Aorta (tissue), 5 donors: Measurements from ENCODE around the gene CC2D1A. TPM values are rescaled to one million over a fixed set of nuclear protein-coding genes. Genes with fewer than 3 reads are reported as not detected.

ENCODE experiments used
- ATAC-seq: fragments of 200-7000 bp; cut with Tn5 transposase; one replicate; pipeline ENCODE4 v1.9.1; 2022; ENCODE audit warnings: moderate library complexity; ENCODE audit not compliant: low FRiP score
- DNase-seq, 2 donors: peaks; one replicate each; pipeline ENCODE4 v3.0.0-alpha.2; 2020
- H3K27ac ChIP-seq, 2 donors: one replicate each; pipeline ENCODE4 v1.5.1; 2013; ENCODE audit warnings: low read length in 2 of 2, mild to moderate bottlenecking in 2 of 2, moderate library complexity in 2 of 2, control low read depth in 1 of 2, inconsistent platforms in 1 of 2, low read depth in 1 of 2
- H3K27me3 ChIP-seq, 2 donors: one replicate each; pipeline ENCODE4 v1.6.1; 2013; ENCODE audit warnings: control low read depth in 1 of 2, low read length in 1 of 2, mild to moderate bottlenecking in 1 of 2, moderate library complexity in 1 of 2; ENCODE audit not compliant: insufficient read depth in 2 of 2, control insufficient read depth in 1 of 2
- H3K36me3 ChIP-seq, 2 donors: one replicate each; pipeline ENCODE4 v1.6.1; 2013; ENCODE audit warnings: control low read depth in 1 of 2, low read length in 1 of 2, mild to moderate bottlenecking in 1 of 2; ENCODE audit not compliant: insufficient read depth in 2 of 2, control insufficient read depth in 1 of 2
- H3K4me1 ChIP-seq, 2 donors: one replicate each; pipeline ENCODE4 v1.6.1; 2013; ENCODE audit warnings: low read length in 2 of 2, control low read depth in 1 of 2, mild to moderate bottlenecking in 1 of 2, moderate library complexity in 1 of 2; ENCODE audit not compliant: insufficient read depth in 2 of 2, control insufficient read depth in 1 of 2
- H3K4me3 ChIP-seq, 2 donors: one replicate each; pipeline ENCODE4 v1.5.1; 2013; ENCODE audit warnings: low read length in 2 of 2, control low read depth in 1 of 2, mild to moderate bottlenecking in 1 of 2
- H3K9me3 ChIP-seq: one replicate; pipeline ENCODE4 v1.6.1; 2013; ENCODE audit warnings: mild to moderate bottlenecking, low read length; ENCODE audit not compliant: control insufficient read depth
- WGBS, 2 donors: extraction: QIAGEN DNeasy Blood & Tissue Kit; methylation state at CpG; one replicate each; pipeline ENCODE4 v1.1.7; 2013; 5-methylcytosine and 5-hydroxymethylcytosine counted together
- intact Hi-C, 2 donors: fragments of 100-400 bp; cut with DNase I; formaldehyde crosslinking; loops; one replicate each; pipeline versions ENCODE4 v1.14.2 to v1.15.0; 2022
- polyA plus RNA-seq, 2 donors: library from polyadenylated mRNA; stranded (reverse); fragments of 200-250 nt; gene quantifications; one replicate each; pipeline ENCODE4 v1.2.3, GENCODE V29; 2013
- total RNA-seq, 2 donors: library from RNA; stranded (reverse); fragmentation: NEBNext Ultra II Directional; extraction: Animal tissue kit (Norgen Biotek cat#: 25700); gene quantifications; one replicate each; pipeline ENCODE4 v1.2.1, GENCODE V29; 2021
- donor health status: healthy with polysubstance abuse.
- donor health status: Bipolar disorder and iron deficiency.
- donor health status: DM: no; HTN: no; CAD: no.
- donor health status: DM: no; HTN: no; CAD: no.
- donor health status: DM: yes; HTN: yes; CAD: no.

Gene CC2D1A
- total and polyA plus RNA-seq, 4 donors: 22.3 to 67.6 (median 32.0) TPM

- 2 to 5% methylated on average over 37 to 113 of the region's 113 CpGs for WGBS, 2 donors
- Histone ChIP-seq H3K27ac (peak overlapping the region in 1 of 2 donors; percentile 36), H3K9me3 (no peaks in the 10 kb centered on the region), H3K27me3 (no peaks in the 10 kb centered on the region), H3K4me3 (peak overlapping the region; percentile 63 to 78), H3K4me1 (no peaks in the 10 kb centered on the region), H3K36me3 (no peaks in the 10 kb centered on the region)
- DNase-seq: no peak
- intact Hi-C loops: loop anchor here (5.0 kb wide), 3 partner anchors 38 to 268 kb away; no protein-coding TSS in a partner anchor
- no peak for ATAC-seq
Observed at GRCh38 chr19:13864667-13865570, 41.1 kb upstream of the CC2D1A start.

- H3K27ac ChIP-seq: no peak overlapping the region
- H3K27me3 ChIP-seq: no peaks in the 10 kb centered on the region
- intact Hi-C loops: no loop called here
- H3K4me1 ChIP-seq: no peaks in the 10 kb centered on the region
- peak overlapping the region; percentile 63 to 78 for H3K4me3 ChIP-seq
- ATAC-seq: no peak
- 1 to 2% methylated on average over 41 to 82 of the region's 82 CpGs for WGBS, 2 donors
- no peak for DNase-seq
- no peaks in the 10 kb centered on the region for H3K36me3 ChIP-seq
- no peaks in the 10 kb centered on the region for H3K9me3 ChIP-seq
Observed at GRCh38 chr19:13865571-13866462, 40.2 kb upstream of the CC2D1A start.

DNA sequence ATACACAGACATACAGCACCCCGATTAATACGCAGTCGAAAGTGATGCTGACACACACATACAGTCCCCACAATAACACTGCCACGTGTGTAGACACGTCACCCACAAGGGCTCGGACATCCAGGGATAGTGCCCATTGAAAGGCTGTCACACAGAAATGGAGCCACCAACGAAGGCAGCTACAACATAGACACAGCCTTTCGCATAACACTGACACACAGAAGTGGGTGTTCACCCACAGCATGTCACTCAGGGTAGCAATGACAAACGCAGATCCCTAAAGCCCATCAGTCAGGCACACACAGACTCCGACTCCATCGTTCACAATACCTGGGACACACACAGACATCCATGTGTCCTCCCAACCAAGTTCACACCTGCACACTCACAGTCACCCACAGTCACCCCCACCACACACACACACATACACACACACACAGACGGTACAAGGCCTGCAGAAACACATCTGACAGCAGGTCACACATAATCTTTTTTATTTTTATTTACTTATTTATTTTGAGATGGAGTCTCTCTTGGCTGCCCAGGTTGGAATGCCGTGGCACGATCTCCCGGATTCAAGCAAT lies 39.4 kb upstream of the CC2D1A start:
- 64 to 65% methylated on average over 15 of the region's 15 CpGs for WGBS, 2 donors
- Histone ChIP-seq H3K9me3 (no peaks in the 10 kb centered on the region), H3K4me3 (no peak overlapping the region), H3K27me3 (no peaks in the 10 kb centered on the region), H3K27ac (no peak overlapping the region), H3K36me3 (no peaks in the 10 kb centered on the region), H3K4me1 (no peaks in the 10 kb centered on the region)
- intact Hi-C loops: no loop called here
- DNase-seq: no peak
- no peak for ATAC-seq

DNA sequence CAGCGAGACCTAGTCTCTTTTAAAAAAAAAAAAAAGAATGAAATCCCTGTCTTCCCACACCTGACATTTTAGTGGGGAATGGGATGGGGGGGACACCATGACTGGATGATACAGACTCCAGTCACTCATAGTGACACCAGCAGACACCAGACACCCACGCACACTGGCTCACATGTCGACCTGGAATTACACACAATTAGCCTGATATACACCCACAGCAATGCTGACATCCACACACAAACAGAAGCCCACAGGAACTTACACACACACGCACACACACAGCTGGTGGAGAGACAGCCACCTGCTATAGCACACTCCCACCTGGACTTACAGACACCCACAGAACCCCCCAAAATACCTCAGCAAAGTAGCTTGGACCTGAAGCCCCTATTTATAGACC lies 37.3 kb upstream of the CC2D1A start:
- Histone ChIP-seq H3K9me3 (no peaks in the 10 kb centered on the region), H3K4me3 (no peak overlapping the region), H3K27ac (no peak overlapping the region), H3K36me3 (no peaks in the 10 kb centered on the region), H3K4me1 (no peaks in the 10 kb centered on the region), H3K27me3 (no peaks in the 10 kb centered on the region)
- intact Hi-C loops: no loop called here
- WGBS, 2 donors: 85 to 88% methylated on average over 4 of the region's 4 CpGs
- ATAC-seq (no peak), DNase-seq (no peak)

- intact Hi-C loops: no loop called here
- no peaks in the 10 kb centered on the region for H3K36me3 ChIP-seq
- 68 to 74% methylated on average over 13 of the region's 13 CpGs for WGBS, 2 donors
- DNase-seq (no peak), ATAC-seq (no peak)
- no peaks in the 10 kb centered on the region for H3K27me3 ChIP-seq
- no peaks in the 10 kb centered on the region for H3K4me1 ChIP-seq
- H3K9me3 ChIP-seq: no peaks in the 10 kb centered on the region
- H3K4me3 ChIP-seq: no peak overlapping the region
- no peak overlapping the region for H3K27ac ChIP-seq
Observed at GRCh38 chr19:13869281-13869680, 36.7 kb upstream of the CC2D1A start.

GRCh38 chr19:13870873-13871272 lies 35.1 kb upstream of the CC2D1A start:
- intact Hi-C loops: no loop called here
- Histone ChIP-seq H3K4me1 (no peaks in the 10 kb centered on the region), H3K27ac (no peak overlapping the region), H3K9me3 (no peaks in the 10 kb centered on the region), H3K27me3 (no peaks in the 10 kb centered on the region), H3K4me3 (no peak overlapping the region), H3K36me3 (no peaks in the 10 kb centered on the region)
- ATAC-seq (no peak), DNase-seq (no peak)
- WGBS, 2 donors: 93% methylated on average over 4 of the region's 4 CpGs

DNA sequence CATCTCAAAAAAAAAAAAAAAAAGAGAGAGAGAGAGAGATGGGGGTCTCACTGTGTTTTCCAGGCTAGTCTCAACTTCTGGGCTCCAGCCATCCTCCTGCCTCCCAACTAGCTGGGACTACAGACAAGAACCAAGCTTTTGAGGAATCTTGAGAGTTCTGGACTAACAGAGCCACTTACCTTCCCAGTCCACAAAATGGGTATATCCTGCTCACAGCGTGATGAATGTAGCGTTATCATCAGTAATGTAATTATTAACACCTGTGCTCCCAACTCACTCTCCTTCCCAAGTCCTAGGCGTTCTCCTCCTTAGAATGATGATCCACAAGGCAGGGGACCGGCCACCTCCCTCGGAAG lies 33.7 kb upstream of the CC2D1A start:
- H3K4me1 ChIP-seq: no peaks in the 10 kb centered on the region
- H3K27me3 ChIP-seq: no peaks in the 10 kb centered on the region
- H3K4me3 ChIP-seq: no peak overlapping the region
- H3K9me3 ChIP-seq: no peaks in the 10 kb centered on the region
- WGBS, 2 donors: 77 to 84% methylated on average over 5 of the region's 5 CpGs
- DNase-seq: no peak
- H3K36me3 ChIP-seq: no peaks in the 10 kb centered on the region
- no peak for ATAC-seq
- H3K27ac ChIP-seq: no peak overlapping the region
- intact Hi-C loops: no loop called here

DNA sequence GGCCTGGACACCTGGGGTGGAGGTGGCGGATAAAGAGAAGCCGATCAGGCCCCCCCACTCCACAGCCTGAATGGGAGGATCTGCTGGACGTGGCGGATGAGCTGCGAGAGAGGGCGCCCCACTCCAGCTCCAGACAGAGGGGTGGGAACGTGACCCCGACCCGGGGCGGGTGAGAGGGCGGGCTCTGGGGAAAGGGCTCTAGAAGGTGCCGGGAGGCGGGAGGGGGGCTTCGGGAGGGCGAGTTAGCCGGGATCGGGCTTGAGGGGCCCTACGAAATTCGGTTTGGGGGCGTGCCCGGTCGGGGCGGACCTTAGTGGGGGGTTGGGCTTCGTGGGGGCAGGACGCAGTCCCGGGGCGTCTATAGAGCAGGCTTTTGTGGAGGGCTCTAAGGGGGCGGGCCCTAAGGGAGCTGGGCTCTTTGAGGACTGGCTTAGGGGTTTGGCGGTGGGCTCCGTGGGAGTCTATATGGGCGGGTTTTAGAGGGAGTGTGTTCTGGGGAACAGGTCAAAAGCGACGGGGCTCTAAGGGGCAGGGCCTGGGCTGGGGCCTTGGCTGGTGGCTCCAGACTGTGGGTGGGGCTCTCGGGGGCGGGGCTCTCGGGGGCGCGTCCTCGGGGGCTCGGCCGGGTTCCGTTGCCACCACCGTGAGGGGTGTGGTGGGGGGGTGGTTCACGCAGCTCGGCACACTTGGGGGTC lies 33.2 kb upstream of the CC2D1A start:
- Histone ChIP-seq H3K4me1 (no peaks in the 10 kb centered on the region), H3K27me3 (no peaks in the 10 kb centered on the region), H3K36me3 (no peaks in the 10 kb centered on the region), H3K27ac (no peak overlapping the region), H3K4me3 (peak overlapping the region in 1 of 2 donors; percentile 6), H3K9me3 (no peaks in the 10 kb centered on the region)
- ATAC-seq (peak; percentile 46), DNase-seq (no peak)
- 7 to 9% methylated on average over 36 to 45 of the region's 45 CpGs for WGBS, 2 donors
- intact Hi-C loops: no loop called here
